Type B pancreatic cell (in vitro differentiated cells): Measurements from ENCODE around the gene FBLN7. TPM values are rescaled to one million over a fixed set of nuclear protein-coding genes. Genes with fewer than 3 reads are reported as not detected.

Experiments
- DNase-seq: peaks from one replicate; pipeline ENCODE4 v3.0.0; 2021; ENCODE audit warnings: mixed read lengths; ENCODE audit not compliant: unreplicated experiment; ENCODE audit errors: extremely low spot score
- H3K27ac Mint-ChIP-seq: 2 replicates; pipeline ENCODE4 v1.8.0; 2021; ENCODE audit warnings: mild to moderate bottlenecking, mixed read lengths
- H3K27me3 Mint-ChIP-seq: 2 replicates; pipeline ENCODE4 v1.8.0; 2021; ENCODE audit warnings: mixed read lengths
- H3K36me3 Mint-ChIP-seq: 2 replicates; pipeline ENCODE4 v1.8.0; 2021; ENCODE audit warnings: mixed read lengths
- H3K4me1 Mint-ChIP-seq: one replicate; pipeline ENCODE4 v1.8.0; 2021; ENCODE audit warnings: mixed read lengths; ENCODE audit not compliant: unreplicated experiment
- H3K4me3 Mint-ChIP-seq: 2 replicates; pipeline ENCODE4 v1.8.0; 2021; ENCODE audit warnings: mild to moderate bottlenecking, mixed read lengths
- H3K9me3 Mint-ChIP-seq: 2 replicates; pipeline ENCODE4 v1.8.0; 2021; ENCODE audit warnings: mixed read lengths
- CTCF ChIP-seq: fragments of 200-600 bp; sonication (generic); conservative IDR thresholded peaks from 2 replicates; pipeline ENCODE4 v1.5.0; 2021; ENCODE audit warnings: antibody characterized with exemption, mild to moderate bottlenecking
- total RNA-seq: library from RNA; stranded (reverse); gene quantifications from 2 replicates; pipeline ENCODE4 v1.2.1, GENCODE V29; 2021; ENCODE audit warnings: low replicate concordance

The FBLN7 gene
- total RNA-seq, 1 donor from 2014 or later = 9.5 TPM

GRCh38 chr2:112155331-112156151 is 17.4 kb downstream of the FBLN7 start:
- H3K9me3 Mint-ChIP-seq = peaks cover 5% of the 10 kb centered on the region
- no peak overlapping the region for H3K4me3 Mint-ChIP-seq
- H3K27ac Mint-ChIP-seq = peak overlapping the region; percentile 23
- no peak for DNase-seq
- no peak for TF ChIP-seq CTCF
- peaks cover 3% of the 10 kb centered on the region for H3K36me3 Mint-ChIP-seq
- peaks cover 10% of the 10 kb centered on the region for H3K4me1 Mint-ChIP-seq
- H3K27me3 Mint-ChIP-seq = no peaks in the 10 kb centered on the region

- Mint-ChIP-seq H3K9me3 (peaks cover 5% of the 10 kb centered on the region), H3K27ac (peak overlapping the region; percentile 23), H3K4me3 (no peak overlapping the region), H3K4me1 (peaks cover 8% of the 10 kb centered on the region), H3K27me3 (no peaks in the 10 kb centered on the region), H3K36me3 (peaks cover 3% of the 10 kb centered on the region)
- DNase-seq = no peak
- no peak for TF ChIP-seq CTCF
These were observed 18.2 kb downstream of the FBLN7 start for GRCh38 chr2:112156152-112156986.

- Mint-ChIP-seq H3K4me1 (peaks cover 8% of the 10 kb centered on the region), H3K27me3 (no peaks in the 10 kb centered on the region), H3K27ac (no peak overlapping the region), H3K4me3 (no peak overlapping the region), H3K9me3 (peaks cover 5% of the 10 kb centered on the region), H3K36me3 (peaks cover 3% of the 10 kb centered on the region)
- no peak for DNase-seq
- no peak for TF ChIP-seq CTCF
These were observed 19.3 kb downstream of the FBLN7 start for GRCh38 chr2:112157472-112157871.

GRCh38 chr2:112159454-112159921 is 21.3 kb downstream of the FBLN7 start:
- Mint-ChIP-seq H3K4me3 (no peak overlapping the region), H3K27me3 (no peaks in the 10 kb centered on the region), H3K9me3 (peaks cover 5% of the 10 kb centered on the region), H3K4me1 (peaks cover 8% of the 10 kb centered on the region), H3K27ac (no peak overlapping the region), H3K36me3 (peaks cover 3% of the 10 kb centered on the region)
- DNase-seq = no peak
- no peak for TF ChIP-seq CTCF

- Mint-ChIP-seq H3K9me3 (peaks cover 5% of the 10 kb centered on the region), H3K36me3 (peaks cover 3% of the 10 kb centered on the region), H3K27me3 (no peaks in the 10 kb centered on the region), H3K4me1 (peaks cover 8% of the 10 kb centered on the region), H3K4me3 (no peak overlapping the region), H3K27ac (peak overlapping the region; percentile 50)
- no peak for DNase-seq
- TF ChIP-seq CTCF = no peak
These were observed 22.4 kb downstream of the FBLN7 start for GRCh38 chr2:112160283-112161250.
